HG03039 (cell line): ENCODE measurements around the gene PPM1H.

Experiments
- ATAC-seq: cut with Tn5 transposase; IDR thresholded peaks from one replicate; pipeline ENCODE4 v1.9.1; 2021; ENCODE audit warnings: mild to moderate bottlenecking, moderate library complexity; ENCODE audit not compliant: unreplicated experiment

Gene PPM1H

GRCh38 chr12:62876938-62877548 is 57.9 kb downstream of the PPM1H start:
- no peak for ATAC-seq

- ATAC-seq, result no peak
Measured at GRCh38 chr12:62873826-62874448, 61.0 kb downstream of the PPM1H start.

- no peak for ATAC-seq
Measured at GRCh38 chr12:62873116-62873825, 61.7 kb downstream of the PPM1H start.

GRCh38 chr12:62868820-62869219 is 66.1 kb downstream of the PPM1H start:
- no peak for ATAC-seq

GRCh38 chr12:62866451-62867082 is 68.4 kb downstream of the PPM1H start:
- no peak for ATAC-seq

GRCh38 chr12:62865937-62866336 is 69.0 kb downstream of the PPM1H start:
- no peak for ATAC-seq

GRCh38 chr12:62865065-62865464 is 69.9 kb downstream of the PPM1H start:
- ATAC-seq, result no peak

GRCh38 chr12:62862259-62862881 is 72.6 kb downstream of the PPM1H start:
- ATAC-seq, result no peak

GRCh38 chr12:62861586-62861985 is 73.4 kb downstream of the PPM1H start:
- ATAC-seq, result no peak

GRCh38 chr12:62860501-62861411 is 74.2 kb downstream of the PPM1H start:
- no peak for ATAC-seq

- no peak for ATAC-seq
Measured at GRCh38 chr12:62860020-62860419, 74.9 kb downstream of the PPM1H start.

- no peak for ATAC-seq
Measured at GRCh38 chr12:62859321-62859737, 75.6 kb downstream of the PPM1H start.

- no peak for ATAC-seq
Measured at GRCh38 chr12:62856454-62856853, 78.5 kb downstream of the PPM1H start.

GRCh38 chr12:62854024-62854423 is 80.9 kb downstream of the PPM1H start:
- no peak for ATAC-seq

- ATAC-seq, result no peak
Measured at GRCh38 chr12:62849398-62849797, 85.6 kb downstream of the PPM1H start.

- ATAC-seq, result peak; percentile 48
Measured at GRCh38 chr12:62848418-62848817, 86.5 kb downstream of the PPM1H start.

- no peak for ATAC-seq
Measured at GRCh38 chr12:62847709-62848108, 87.2 kb downstream of the PPM1H start.

- no peak for ATAC-seq
Measured at GRCh38 chr12:62846491-62846890, 88.5 kb downstream of the PPM1H start.

GRCh38 chr12:62844915-62845314 is 90.0 kb downstream of the PPM1H start:
- ATAC-seq, result no peak

GRCh38 chr12:62843716-62844115 is 91.2 kb downstream of the PPM1H start:
- ATAC-seq, result no peak
